GM23338 (cell line): ENCODE data around the gene SSH2. TPM values are rescaled to one million over a fixed set of nuclear protein-coding genes. Genes with fewer than 3 reads are reported as not detected.

Experiments
- ATAC-seq: fragments of 200-7000 bp; cut with Tn5 transposase; 3 replicates; pipeline ENCODE4 v1.9.1; 2020
- DNase-seq: peaks from one replicate; pipeline ENCODE4 v3.0.0-alpha.2; 2015; ENCODE audit warnings: low spot score
- H2AFZ ChIP-seq: fragments of 200-600 bp; sonication (generic); 2 replicates; pipeline ENCODE4 v1.8.0; 2016; ENCODE audit warnings: antibody characterized with exemption, mild to moderate bottlenecking, moderate library complexity
- H3F3A ChIP-seq: fragments of 200-600 bp; sonication (generic); replicated peaks from 2 replicates; pipeline ENCODE4 v1.8.0; 2017; ENCODE audit warnings: antibody characterized with exemption, mixed run types, low read depth
- H3K27ac ChIP-seq: fragments of 200-600 bp; sonication (generic); 2 replicates; pipeline ENCODE4 v1.6.1; 2016; ENCODE audit warnings: low read depth
- H3K27me3 ChIP-seq: fragments of 200-600 bp; sonication (generic); 2 replicates; pipeline ENCODE4 v1.8.0; 2016; ENCODE audit warnings: mild to moderate bottlenecking, mixed run types, moderate library complexity; ENCODE audit not compliant: insufficient read depth
- H3K36me3 ChIP-seq: fragments of 200-600 bp; sonication (generic); 2 replicates; pipeline ENCODE4 v1.8.0; 2016; ENCODE audit warnings: mild to moderate bottlenecking; ENCODE audit not compliant: insufficient read depth
- H3K4me1 ChIP-seq: fragments of 200-600 bp; sonication (generic); 2 replicates; pipeline ENCODE4 v1.8.0; 2016; ENCODE audit warnings: mild to moderate bottlenecking, moderate library complexity; ENCODE audit not compliant: insufficient read depth
- H3K4me2 ChIP-seq: fragments of 200-600 bp; sonication (generic); 2 replicates; pipeline ENCODE4 v1.7.1; 2017; ENCODE audit warnings: mixed run types
- H3K4me3 ChIP-seq: fragments of 200-600 bp; sonication (generic); 2 replicates; pipeline ENCODE4 v1.6.1; 2016; ENCODE audit warnings: mixed run types
- H3K79me2 ChIP-seq: fragments of 200-600 bp; sonication (generic); replicated peaks from 2 replicates; pipeline ENCODE4 v1.8.0; 2017; ENCODE audit warnings: mild to moderate bottlenecking; ENCODE audit not compliant: insufficient read depth
- H3K9me2 ChIP-seq: fragments of 200-600 bp; sonication (generic); 2 replicates; pipeline ENCODE4 v1.8.0; 2017; ENCODE audit not compliant: insufficient read depth
- H4K20me1 ChIP-seq: fragments of 200-600 bp; sonication (generic); replicated peaks from 2 replicates; pipeline ENCODE4 v1.8.0; 2017; ENCODE audit warnings: mild to moderate bottlenecking; ENCODE audit not compliant: insufficient read depth
- H3K27ac Mint-ChIP-seq: 2 replicates; pipeline ENCODE4 v1.8.0; 2020; ENCODE audit warnings: inconsistent platforms, mild to moderate bottlenecking, moderate library complexity, mixed read lengths
- H3K27me3 Mint-ChIP-seq: 3 replicates; pipeline ENCODE4 v1.8.0; 2022; ENCODE audit warnings: low read depth, mild to moderate bottlenecking, moderate library complexity, mixed read lengths, inconsistent platforms; ENCODE audit not compliant: insufficient read depth, poor library complexity
- H3K36me3 Mint-ChIP-seq: 3 replicates; pipeline ENCODE4 v1.8.0; 2021; ENCODE audit warnings: low read depth, mild to moderate bottlenecking, inconsistent platforms, moderate library complexity, mixed read lengths
- H3K4me1 Mint-ChIP-seq: 3 replicates; pipeline ENCODE4 v1.8.0; 2020; ENCODE audit warnings: mild to moderate bottlenecking, inconsistent platforms, mixed read lengths
- H3K4me3 Mint-ChIP-seq: 3 replicates; pipeline ENCODE4 v1.8.0; 2021; ENCODE audit warnings: moderate library complexity, mild to moderate bottlenecking, inconsistent platforms, mixed read lengths
- H3K9me3 Mint-ChIP-seq: 3 replicates; pipeline ENCODE4 v1.8.0; 2020; ENCODE audit warnings: moderate library complexity, mild to moderate bottlenecking, inconsistent platforms, mixed read lengths
- CREB1 ChIP-seq: fragments of 250-450 bp; sonication (Bioruptor Pico); IDR thresholded peaks from 2 replicates; pipeline ENCODE4 v1.5.0; 2020; ENCODE audit warnings: low read depth, mild to moderate bottlenecking, moderate library complexity
- CTCF ChIP-seq, 2 experiments: fragments of 200-600 bp in 1 of 2; sonication (generic) in 1 of 2; conservative IDR thresholded peaks; 2 replicates each; pipeline versions ENCODE4 v1.5.1 to v1.6.1; 2016 to 2017; ENCODE audit warnings: antibody characterized with exemption in 2 of 2, low read depth in 2 of 2, mild to moderate bottlenecking in 2 of 2, moderate library complexity in 1 of 2
- ETS1 ChIP-seq: IDR thresholded peaks from 2 replicates; pipeline ENCODE4 v1.6.1; 2016; ENCODE audit warnings: antibody characterized with exemption
- EZH2 ChIP-seq: fragments of 200-600 bp; sonication (generic); IDR thresholded peaks from one replicate; pipeline ENCODE4 v1.8.0; 2017; ENCODE audit warnings: antibody characterized with exemption, mild to moderate bottlenecking, low read depth; ENCODE audit not compliant: unreplicated experiment
- EZH2phosphoT487 ChIP-seq: fragments of 200-600 bp; sonication (generic); IDR thresholded peaks from one replicate; pipeline ENCODE4 v1.8.1; 2018; ENCODE audit warnings: antibody characterized with exemption; ENCODE audit not compliant: unreplicated experiment
- JUNB ChIP-seq: IDR thresholded peaks from one replicate; pipeline ENCODE4 v1.6.1; 2016; ENCODE audit warnings: antibody characterized with exemption; ENCODE audit not compliant: unreplicated experiment
- NANOG ChIP-seq: IDR thresholded peaks from 2 replicates; pipeline ENCODE4 v1.6.1; 2016; ENCODE audit warnings: antibody characterized with exemption, borderline replicate concordance
- POLR2AphosphoS5 ChIP-seq: IDR thresholded peaks from 2 replicates; pipeline ENCODE4 v1.6.1; 2016; ENCODE audit warnings: antibody characterized with exemption, low read depth
- REST ChIP-seq: IDR thresholded peaks from one replicate; pipeline ENCODE4 v1.6.1; 2018; ENCODE audit warnings: antibody characterized with exemption; ENCODE audit not compliant: unreplicated experiment
- STAT1 ChIP-seq: IDR thresholded peaks from one replicate; pipeline ENCODE4 v1.6.1; 2016; ENCODE audit warnings: antibody characterized with exemption; ENCODE audit not compliant: unreplicated experiment
- ZNF114 ChIP-seq: fragments of 250-450 bp; sonication (Bioruptor Pico); IDR thresholded peaks from 2 replicates; pipeline ENCODE4 v1.5.0; 2020; ENCODE audit warnings: mild to moderate bottlenecking, moderate library complexity
- ZNF331 ChIP-seq: fragments of 250-450 bp; sonication (Bioruptor Pico); IDR thresholded peaks from 2 replicates; pipeline ENCODE4 v1.5.0; 2020; ENCODE audit warnings: low read depth, mild to moderate bottlenecking, moderate library complexity
- ZNF462 ChIP-seq: fragments of 250-450 bp; sonication (Bioruptor Pico); IDR thresholded peaks from 2 replicates; pipeline ENCODE4 v1.5.0; 2020; ENCODE audit warnings: mild to moderate bottlenecking, moderate library complexity
- polyA plus RNA-seq: library from polyadenylated mRNA; unstranded; fragments of >200 nt; fragmentation: Nextera tagmentation; extraction: Ambion mirVana; gene quantifications from 2 replicates; pipeline ENCODE4 v1.2.1, GENCODE V29; 2016
- total RNA-seq: library from RNA; depleted of rRNA; stranded (reverse); fragments of >200 nt; shearing (Covaris generic); gene quantifications from 2 replicates; pipeline ENCODE4 v1.2.3, GENCODE V29; 2014

The SSH2 gene
- total and polyA plus RNA-seq, 2 experiments from 2014 or later: 9.9 to 12.1 TPM

- H3K36me3 ChIP-seq: no peaks in the 10 kb centered on the region
- Mint-ChIP-seq H3K27ac (no peak overlapping the region), H3K9me3 (no peaks in the 10 kb centered on the region; the same call in 1 of the 3 replicates), H3K4me1 (peaks cover 43% of the 10 kb centered on the region), H3K27me3 (peaks cover 69% of the 10 kb centered on the region), H3K4me3 (peak overlapping the region; percentile 78; the same call in 2 of the 3 replicates), H3K36me3 (no peaks in the 10 kb centered on the region; the same call in 2 of the 3 replicates)
- peak overlapping the region; percentile 92 for H3K4me2 ChIP-seq
- no peak for TF ChIP-seq ZNF114 (CRISPR knock-in tag)
- TF ChIP-seq CREB1 (CRISPR knock-in tag): no peak; the same call in 1 of the 2 replicates
- TF ChIP-seq POLR2AphosphoS5: peak; percentile 25; the same call in 1 of the 2 replicates
- TF ChIP-seq NANOG: no peak
- no peak for TF ChIP-seq EZH2
- no peak for TF ChIP-seq EZH2phosphoT487
- no peak for TF ChIP-seq STAT1
- TF ChIP-seq CTCF (conservative IDR thresholded peaks at IDR 0.05; ENCODE audit: low read depth in 2 of 2): peak; percentile 66 to 82
- TF ChIP-seq ZNF462 (CRISPR knock-in tag): no peak
- peak; percentile 10 for TF ChIP-seq REST
- no peak for TF ChIP-seq ETS1
- no peak for TF ChIP-seq ZNF331
- TF ChIP-seq JUNB: no peak
- peak overlapping the region; percentile 93 for H2AFZ ChIP-seq
- H3F3A ChIP-seq: 0 out of 2 replicates have a peak, but pooled peaks cover 4% of the 10 kb centered on the region
- H3K27me3 ChIP-seq: peaks cover 91% of the 10 kb centered on the region
- peak; percentile 86 for DNase-seq
- peaks cover 5% of the 10 kb centered on the region; the same call in 1 of the 2 replicates for H4K20me1 ChIP-seq
- peak; percentile 18 for ATAC-seq
- peak overlapping the region; percentile 67 for H3K4me3 ChIP-seq
- H3K4me1 ChIP-seq: peaks cover 39% of the 10 kb centered on the region
- no peaks in the 10 kb centered on the region for H3K79me2 ChIP-seq
- no peak overlapping the region for H3K27ac ChIP-seq
- H3K9me2 ChIP-seq: no peaks in the 10 kb centered on the region
Measured at GRCh38 chr17:29617481-29618271, 312.4 kb downstream of the SSH2 start.
